HG03064 (cell line): ENCODE measurements around the gene ELOF1.
"Not testable (repeated sequence)": the region's sequence is repeated elsewhere in the genome, so short reads cannot be mapped to it uniquely, and the experiment has no call there.

Source experiments
- ATAC-seq: cut with Tn5 transposase; IDR thresholded peaks from one replicate; pipeline ENCODE4 v1.9.1; 2021; ENCODE audit warnings: low read depth; ENCODE audit not compliant: unreplicated experiment

Gene ELOF1

GRCh38 chr19:11573354-11573753 is 14.3 kb upstream of the ELOF1 start:
- ATAC-seq = not testable (repeated sequence)

- no peak for ATAC-seq
These were observed 11.0 kb upstream of the ELOF1 start for GRCh38 chr19:11570039-11570462.

- ATAC-seq = no peak
These were observed 7.1 kb upstream of the ELOF1 start for GRCh38 chr19:11566164-11566563.

DNA sequence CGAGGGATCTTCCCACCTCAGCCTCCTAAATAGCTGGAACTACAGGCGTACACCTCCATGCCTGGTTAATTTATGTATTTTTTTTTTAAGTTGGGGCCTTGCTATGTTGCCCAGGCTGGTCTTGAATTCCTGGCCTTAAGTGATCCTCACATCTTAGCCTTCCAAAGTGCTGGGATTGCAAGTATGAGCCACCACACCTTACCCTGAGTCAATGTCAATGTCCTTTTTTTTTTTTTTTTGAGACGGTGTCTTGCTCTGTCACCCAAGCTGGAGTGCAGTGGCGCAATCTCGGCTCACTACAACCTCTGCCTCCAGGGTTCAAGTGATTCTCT is 6.6 kb upstream of the ELOF1 start:
- ATAC-seq = not testable (repeated sequence)

DNA sequence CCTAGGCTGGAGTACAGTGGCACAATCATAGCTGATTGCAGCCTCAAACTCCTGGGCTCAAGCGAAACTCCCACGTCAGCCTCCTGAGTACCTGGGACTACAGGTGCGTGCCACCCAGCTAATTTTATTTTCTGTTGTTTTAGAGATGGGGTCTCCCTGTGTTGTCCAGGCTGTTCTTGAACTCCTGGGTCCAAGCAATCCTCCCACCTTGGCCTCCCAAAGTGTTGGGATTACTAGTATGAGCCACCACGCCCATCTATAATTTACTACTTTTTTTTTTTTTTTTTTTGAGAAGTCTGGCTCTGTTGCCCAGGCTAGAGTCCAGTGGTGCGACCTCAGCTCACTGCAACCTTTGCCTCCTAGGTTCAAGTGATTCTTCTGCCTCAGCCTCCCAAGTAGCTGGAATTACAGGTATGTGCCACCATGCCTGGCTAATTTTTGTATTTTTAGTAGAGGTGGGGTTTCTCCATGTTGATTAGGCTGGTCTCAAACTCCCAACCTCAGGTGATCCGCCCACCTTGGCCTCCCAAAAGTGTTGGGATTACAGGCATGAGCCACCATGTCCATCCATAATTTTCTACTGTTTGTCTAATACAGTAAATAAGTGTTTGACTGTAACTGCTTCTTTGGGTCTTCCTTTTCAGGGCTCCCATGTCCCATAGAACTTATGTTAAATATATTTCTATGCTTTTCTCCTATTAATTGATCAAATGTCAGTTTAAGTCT is 5.2 kb upstream of the ELOF1 start:
- ATAC-seq = not testable (repeated sequence)

DNA sequence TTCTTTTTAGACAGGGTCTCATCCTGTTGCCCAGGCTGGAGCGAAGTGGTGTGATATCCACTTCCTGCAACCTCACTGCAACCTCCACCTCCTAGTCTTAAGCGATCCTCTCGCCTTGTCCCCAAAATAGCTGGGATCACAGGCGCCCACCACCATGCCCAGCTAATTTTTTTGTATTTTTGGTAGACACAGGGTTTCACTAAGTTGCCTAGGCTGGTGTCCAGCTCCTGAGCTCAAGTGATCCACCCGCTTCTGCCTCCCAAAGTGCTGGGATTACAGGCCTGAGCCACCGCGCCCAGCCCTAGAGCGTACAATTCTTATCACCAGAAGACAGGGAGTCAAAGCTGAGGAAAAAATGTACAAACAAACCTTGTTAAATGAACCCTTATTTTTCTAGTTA is 4.5 kb upstream of the ELOF1 start:
- ATAC-seq = no peak

DNA sequence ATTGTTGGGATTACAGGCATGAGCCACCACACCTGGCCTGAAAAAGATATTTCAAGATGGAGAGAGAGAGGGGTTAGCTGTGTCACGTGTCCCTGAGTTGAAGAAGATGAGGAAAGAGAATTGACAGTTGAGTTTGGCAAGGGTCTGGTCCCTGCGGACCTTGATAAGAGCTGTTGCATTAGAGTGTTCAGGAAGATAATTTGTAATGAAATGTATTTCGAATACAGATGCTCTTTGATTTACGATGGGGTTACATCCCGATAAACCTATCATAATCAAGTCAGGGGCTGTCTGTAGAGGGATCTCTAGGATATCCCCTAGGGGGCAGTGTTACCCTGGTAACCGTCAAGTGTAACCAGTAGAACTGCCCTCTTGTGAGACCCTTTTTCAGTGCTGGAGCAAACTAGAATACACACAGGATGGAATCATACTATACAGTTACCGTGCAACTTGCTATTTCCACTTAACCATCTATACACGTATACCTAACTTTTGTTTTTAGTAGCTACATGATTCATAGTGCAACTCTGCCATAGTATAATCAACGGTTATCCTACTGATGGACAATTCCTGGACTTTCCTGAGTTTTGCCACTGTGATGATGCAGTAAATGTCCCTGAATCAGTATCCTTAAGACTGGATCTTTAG is 1.5 kb upstream of the ELOF1 start:
- no peak for ATAC-seq

DNA sequence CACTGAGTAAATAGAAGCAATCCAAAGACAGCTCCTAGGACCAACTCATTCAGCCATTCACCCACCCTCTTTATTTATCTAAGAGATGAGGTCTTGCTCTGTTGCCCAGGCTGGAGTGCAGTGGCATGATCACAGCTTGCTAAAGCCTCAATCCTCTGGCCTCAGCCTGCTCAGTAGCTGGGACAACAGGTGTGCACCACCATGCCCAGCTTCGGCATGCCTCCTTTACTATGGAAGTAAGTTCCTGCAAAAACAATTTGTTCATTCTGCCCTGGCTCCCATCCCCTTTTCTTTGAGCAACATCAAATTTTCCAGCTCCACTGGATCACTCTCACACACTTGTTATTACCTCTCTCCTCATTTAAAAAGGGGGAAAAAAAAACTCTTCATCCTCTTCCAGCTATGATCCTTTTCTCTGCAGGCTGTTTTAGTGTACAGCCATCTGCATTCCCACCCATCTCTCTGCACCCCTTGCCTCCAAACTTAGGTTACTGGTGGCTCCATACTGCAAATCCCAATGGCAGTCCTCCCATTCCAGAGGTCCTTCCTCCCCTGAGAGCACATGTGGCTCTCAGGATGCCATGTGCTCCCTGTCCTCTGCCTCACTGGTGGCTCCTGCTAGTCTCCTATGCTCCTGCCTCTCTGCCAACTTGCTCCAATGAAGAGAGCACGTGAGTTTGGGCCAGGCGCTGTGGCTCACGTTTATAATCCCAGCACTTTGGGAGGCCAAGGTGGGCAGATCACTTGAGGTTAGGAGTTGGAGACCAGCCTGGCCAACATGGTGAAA is 2.2 kb downstream of the ELOF1 start:
- no peak for ATAC-seq

- ATAC-seq = no peak
These were observed 3.8 kb downstream of the ELOF1 start for GRCh38 chr19:11555246-11555645.

DNA sequence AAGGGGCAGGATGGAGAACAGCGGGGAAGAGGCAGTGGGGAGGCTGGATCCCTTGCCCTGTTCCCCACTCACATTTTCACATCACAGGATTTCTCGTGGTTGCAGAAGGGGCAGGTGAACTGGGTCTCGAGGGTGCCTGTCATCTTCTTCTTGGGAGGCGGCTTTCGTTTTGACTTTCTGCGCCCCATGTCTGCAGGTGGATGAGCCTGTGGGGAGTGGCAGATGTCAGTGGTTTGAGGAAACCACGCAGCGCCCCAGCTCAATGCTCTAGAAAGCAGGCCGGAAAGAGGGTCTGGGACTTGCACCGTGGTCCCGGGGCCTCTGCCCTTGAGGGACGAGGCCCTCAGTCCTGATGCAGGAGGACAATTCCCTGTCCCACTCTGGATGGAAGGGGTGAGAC is 4.9 kb downstream of the ELOF1 start:
- no peak for ATAC-seq

- ATAC-seq = no peak
These were observed 6.2 kb downstream of the ELOF1 start for GRCh38 chr19:11552666-11553372.

- ATAC-seq = no peak
These were observed 7.3 kb downstream of the ELOF1 start for GRCh38 chr19:11551603-11552235.

DNA sequence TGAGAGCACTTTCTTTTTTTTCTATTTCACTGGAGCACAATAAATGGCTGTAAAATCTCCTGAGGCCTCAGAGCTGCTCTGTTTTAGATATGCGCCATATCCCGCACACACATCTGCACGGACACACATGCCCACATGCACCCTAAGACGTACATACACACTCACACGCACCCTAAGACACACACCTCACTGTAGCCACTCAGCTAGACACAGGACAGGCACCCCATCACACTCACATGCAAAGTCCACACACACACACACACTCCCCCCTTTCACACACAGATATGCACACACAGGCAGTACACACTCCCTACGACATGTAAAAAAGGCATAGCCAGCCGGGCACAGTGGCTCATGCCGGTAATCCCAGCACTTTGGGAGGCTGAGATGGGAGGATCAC is 8.8 kb downstream of the ELOF1 start:
- ATAC-seq = no peak

GRCh38 chr19:11549386-11549953 is 9.6 kb downstream of the ELOF1 start:
- ATAC-seq = no peak

DNA sequence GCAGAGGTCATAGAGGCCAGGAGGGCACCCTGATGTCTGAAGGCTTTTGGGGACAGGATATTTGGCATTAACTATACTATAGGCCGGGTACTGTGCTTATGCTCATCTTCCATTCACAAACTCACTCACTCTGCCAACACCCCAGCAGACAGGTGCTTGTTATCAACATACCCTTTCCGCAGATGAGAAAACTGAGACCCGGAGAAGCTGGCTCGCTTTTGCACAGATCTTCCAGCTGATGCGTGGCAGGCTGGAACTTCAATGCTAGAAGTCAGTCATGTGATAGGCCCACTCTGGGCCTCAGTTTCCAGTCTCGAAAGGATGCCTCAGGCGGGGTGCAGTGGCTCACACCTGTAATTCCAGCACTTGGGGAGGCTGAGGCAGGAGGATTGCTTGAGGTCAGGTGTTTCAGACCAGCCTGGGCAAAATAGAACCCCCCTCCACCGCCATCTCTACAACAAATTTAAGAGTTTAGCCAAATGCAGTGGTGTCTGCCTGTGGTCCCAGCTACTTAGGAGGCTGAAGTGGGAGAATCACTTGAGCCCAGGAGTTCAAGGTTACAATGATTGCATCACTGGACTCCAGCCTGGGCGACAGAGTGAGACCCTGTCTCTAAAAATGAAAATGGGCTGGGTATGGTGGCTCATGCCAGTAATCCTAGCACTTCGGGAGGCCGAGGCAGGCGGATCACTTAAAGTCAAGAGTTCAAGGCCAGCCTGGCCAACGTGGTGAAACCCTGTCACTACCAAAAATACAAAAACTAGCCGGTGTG is 10.9 kb downstream of the ELOF1 start:
- no peak for ATAC-seq

- no peak for ATAC-seq
These were observed 17.8 kb downstream of the ELOF1 start for GRCh38 chr19:11541238-11541637.

DNA sequence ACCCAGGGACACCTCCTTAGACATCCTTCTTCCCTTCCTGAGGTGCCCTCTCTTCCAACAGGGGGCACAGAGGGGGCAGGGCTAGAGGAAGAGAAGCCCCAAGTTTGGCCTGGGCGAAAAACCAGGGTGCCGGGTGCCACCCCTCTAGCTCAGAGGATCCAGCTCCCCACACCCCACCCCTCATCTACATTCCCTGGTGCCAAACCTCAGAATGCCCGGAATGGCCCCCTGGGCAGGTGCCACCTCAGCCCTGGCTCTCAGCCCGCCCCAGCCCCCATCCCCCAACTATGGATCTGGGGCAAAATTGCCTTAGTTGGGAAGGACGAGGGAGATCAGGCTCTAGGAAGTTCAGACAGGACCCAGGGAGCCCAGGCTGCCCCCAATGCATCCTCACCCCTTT is 18.4 kb downstream of the ELOF1 start:
- no peak for ATAC-seq

- ATAC-seq = no peak
These were observed 19.3 kb downstream of the ELOF1 start for GRCh38 chr19:11539495-11540365.
